ENCODE results near the gene IGSF5.

- TF ChIP-seq POLR2A (IDR thresholded peaks at IDR 0.05; ENCODE audit: extremely low read depth, insufficient read length) = no peak
- no peak for TF ChIP-seq CTCF (IDR thresholded peaks at IDR 0.05; ENCODE audit: low read depth, low read length)
- TF ChIP-seq MAX (IDR thresholded peaks at IDR 0.05; ENCODE audit: low read depth, low read length) = no peak
Observed at GRCh38 chr21:39837861-39838359, 92.9 kb downstream of the IGSF5 start.
